Caco-2 (cell line): ENCODE measurements around the gene ZIK1. TPM values are rescaled to one million over a fixed set of nuclear protein-coding genes. Genes with fewer than 3 reads are reported as not detected.
A peak's percentile ranks its signal among the peaks of the same experiment; 100 is the strongest.

Experiments
- BruUV-seq: library from RNA; stranded (reverse); fragments of 400-500 nt; replicated peaks from 2 replicates; lab custom pipeline; 2021; lab: Mats Ljungman, UMichigan
- CTCF ChIA-PET: fragments of 300-600 bp; sonication (Branson Sonifier 250); formaldehyde crosslinking; loops from one replicate; lab custom pipeline; 2022; ENCODE audit warnings: antibody characterized with exemption; lab: Charles Lee
- POLR2A ChIA-PET: fragments of 300-600 bp; sonication (Branson Sonifier 250); formaldehyde crosslinking; loops from one replicate; lab custom pipeline; 2022; ENCODE audit warnings: antibody characterized with exemption; lab: Charles Lee
- DNase-seq, 2 experiments: peaks; one replicate each; pipeline versions ENCODE4 v3.0.0 to v3.0.0-alpha.2; 2020 to 2022
- H3K27me3 ChIP-seq: replicated peaks from 2 replicates; pipeline ENCODE4 v1.6.0; 2011; ENCODE audit warnings: low read length; ENCODE audit not compliant: control insufficient read depth, insufficient read depth
- H3K36me3 ChIP-seq: 2 replicates; pipeline ENCODE4 v1.5.1; 2011; ENCODE audit warnings: low read length; ENCODE audit not compliant: control insufficient read depth, insufficient read depth
- H3K4me1 ChIP-seq: fragments of 250-450 bp; sonication (Bioruptor Pico); 2 replicates; pipeline ENCODE4 v1.5.1; 2020; ENCODE audit warnings: mild to moderate bottlenecking
- H3K4me3 ChIP-seq: 2 replicates; pipeline ENCODE4 v1.5.1; 2011; ENCODE audit warnings: low read depth, mild to moderate bottlenecking, control low read depth, low read length
- H3K9me3 ChIP-seq: fragments of 250-450 bp; sonication (Bioruptor Pico); 2 replicates; pipeline ENCODE4 v1.5.1; 2020; ENCODE audit warnings: mild to moderate bottlenecking, moderate library complexity
- H3K27ac Mint-ChIP-seq: one replicate; pipeline ENCODE4 v1.8.0; 2022; ENCODE audit warnings: mixed read lengths; ENCODE audit not compliant: unreplicated experiment
- H3K27me3 Mint-ChIP-seq: one replicate; pipeline ENCODE4 v1.8.0; 2022; ENCODE audit warnings: mixed read lengths; ENCODE audit not compliant: insufficient read depth, unreplicated experiment
- H3K36me3 Mint-ChIP-seq: one replicate; pipeline ENCODE4 v1.8.0; 2022; ENCODE audit warnings: mild to moderate bottlenecking, mixed read lengths; ENCODE audit not compliant: insufficient read depth, unreplicated experiment
- H3K4me1 Mint-ChIP-seq: one replicate; pipeline ENCODE4 v1.8.0; 2022; ENCODE audit warnings: low read depth, mixed read lengths; ENCODE audit not compliant: unreplicated experiment
- H3K4me3 Mint-ChIP-seq: one replicate; pipeline ENCODE4 v1.8.0; 2022; ENCODE audit warnings: mild to moderate bottlenecking, moderate library complexity, mixed read lengths; ENCODE audit not compliant: unreplicated experiment
- H3K9me3 Mint-ChIP-seq: one replicate; pipeline ENCODE4 v1.8.0; 2022; ENCODE audit warnings: mixed read lengths; ENCODE audit not compliant: unreplicated experiment
- intact Hi-C: fragments of 100-400 bp; cut with micrococcal nuclease; formaldehyde crosslinking; loops from one replicate; pipeline ENCODE4 v1.10.0; 2022; ENCODE audit not compliant: unreplicated experiment
- total RNA-seq: library from RNA; stranded (reverse); gene quantifications from 2 replicates; pipeline ENCODE4 v1.2.3, GENCODE V29; 2022
- TF ChIP-seq, protein P1 (sequence below), 2 experiments: fragments of 200-600 bp in 1 of 2; IDR thresholded peaks; 1 replicate in 1 of 2; 2 replicates in 1 of 2; pipeline versions ENCODE4 v1.5.1 to v1.8.0; 2011 to 2022; ENCODE audit warnings: antibody characterized with exemption in 1 of 2, control low read depth in 1 of 2, inconsistent platforms in 1 of 2, low read depth in 1 of 2, low read length in 1 of 2, mild to moderate bottlenecking in 1 of 2, moderate library complexity in 1 of 2; ENCODE audit not compliant: insufficient read depth in 1 of 2, severe bottlenecking in 1 of 2, unreplicated experiment in 1 of 2

The ZIK1 gene
- total RNA-seq, 1 experiment from 2014 or later: not detected

DNA sequence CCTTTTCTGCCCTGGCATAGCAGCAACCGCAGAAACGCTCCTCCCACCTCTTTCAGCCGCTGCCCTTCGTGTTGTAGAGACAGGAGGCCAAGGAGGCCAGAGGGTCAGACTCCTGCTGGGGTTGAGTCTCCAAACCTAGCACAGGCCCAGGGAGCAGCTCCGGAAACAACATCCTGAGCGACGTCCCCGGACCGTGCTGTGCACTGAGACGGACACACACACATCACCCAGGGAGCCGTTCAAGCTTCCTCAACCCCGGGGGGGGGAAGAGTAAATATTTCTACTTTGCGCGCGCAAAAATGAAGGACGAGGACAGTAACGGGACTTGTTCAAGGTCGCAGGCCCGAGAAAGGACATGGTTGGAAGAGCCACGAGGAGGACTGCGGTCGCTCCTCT lies 24.9 kb upstream of the ZIK1 start:
- CTCF ChIA-PET: no interaction called here

DNA sequence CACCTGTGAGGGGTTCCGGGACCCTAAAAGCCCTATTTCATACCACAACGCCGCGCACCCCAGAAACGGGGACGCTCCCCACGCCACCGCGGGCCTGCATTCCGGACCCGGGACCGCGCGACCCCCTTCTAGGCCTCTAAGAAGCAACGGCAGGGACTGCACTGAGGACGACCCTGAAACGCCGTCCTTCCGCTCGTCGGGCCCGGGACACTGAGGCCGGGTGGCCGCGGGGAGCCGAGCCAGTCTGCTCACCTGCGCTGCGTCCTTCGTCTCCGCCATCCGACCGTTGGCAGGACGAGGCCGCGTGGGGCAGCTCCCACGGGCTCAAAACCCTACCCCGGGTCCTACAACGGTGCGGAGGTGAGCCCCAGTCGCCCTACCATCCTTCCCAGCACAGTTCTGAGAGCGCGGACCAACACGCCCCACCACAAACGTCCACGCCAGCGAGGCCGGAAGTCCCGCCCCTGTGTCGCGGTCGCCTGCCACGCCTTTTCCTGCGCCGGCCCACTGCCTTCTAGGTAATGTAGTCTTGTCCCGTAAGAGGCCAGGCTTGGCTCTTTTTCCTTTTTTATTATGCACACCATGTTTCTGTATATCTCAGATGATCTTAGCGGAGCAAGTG lies 24.4 kb upstream of the ZIK1 start, which contains the start of gene ZNF550:
ZNF550 (minus strand) TSS at position 460 of the 622 bp plus-strand sequence; CDS start at position 279, 181 bp downstream.
- TF ChIP-seq, protein P1, sequence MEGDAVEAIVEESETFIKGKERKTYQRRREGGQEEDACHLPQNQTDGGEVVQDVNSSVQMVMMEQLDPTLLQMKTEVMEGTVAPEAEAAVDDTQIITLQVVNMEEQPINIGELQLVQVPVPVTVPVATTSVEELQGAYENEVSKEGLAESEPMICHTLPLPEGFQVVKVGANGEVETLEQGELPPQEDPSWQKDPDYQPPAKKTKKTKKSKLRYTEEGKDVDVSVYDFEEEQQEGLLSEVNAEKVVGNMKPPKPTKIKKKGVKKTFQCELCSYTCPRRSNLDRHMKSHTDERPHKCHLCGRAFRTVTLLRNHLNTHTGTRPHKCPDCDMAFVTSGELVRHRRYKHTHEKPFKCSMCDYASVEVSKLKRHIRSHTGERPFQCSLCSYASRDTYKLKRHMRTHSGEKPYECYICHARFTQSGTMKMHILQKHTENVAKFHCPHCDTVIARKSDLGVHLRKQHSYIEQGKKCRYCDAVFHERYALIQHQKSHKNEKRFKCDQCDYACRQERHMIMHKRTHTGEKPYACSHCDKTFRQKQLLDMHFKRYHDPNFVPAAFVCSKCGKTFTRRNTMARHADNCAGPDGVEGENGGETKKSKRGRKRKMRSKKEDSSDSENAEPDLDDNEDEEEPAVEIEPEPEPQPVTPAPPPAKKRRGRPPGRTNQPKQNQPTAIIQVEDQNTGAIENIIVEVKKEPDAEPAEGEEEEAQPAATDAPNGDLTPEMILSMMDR (IDR thresholded peaks at IDR 0.05; ENCODE audit: insufficient read depth in 1 of 2, low read depth in 1 of 2, low read length in 1 of 2, severe bottlenecking in 1 of 2, unreplicated experiment in 1 of 2): no peak
- H3K36me3 ChIP-seq: peaks cover 7% of the 10 kb centered on the region
- intact Hi-C loops: loop anchor here (1.0 to 2.0 kb wide), 4 partner anchors 19 to 357 kb away; partner anchors contain the start of genes ZNF416, ZNF417, ZNF549 and ZNF749
- H3K4me3 Mint-ChIP-seq: peak within 1 kb of the TSS; percentile 99
- POLR2A ChIA-PET: no interaction called here
- H3K27me3 Mint-ChIP-seq: no peaks in the 10 kb centered on the region
- peak; percentile 89 to 90 for DNase-seq
- peak within 1 kb of the TSS; percentile 91 for H3K4me3 ChIP-seq
- H3K9me3 Mint-ChIP-seq: peaks cover 45% of the 10 kb centered on the region
- peaks cover 26% of the 10 kb centered on the region for H3K36me3 Mint-ChIP-seq
- peaks cover 11% of the 10 kb centered on the region for H3K4me1 Mint-ChIP-seq
- BruUV-seq: TSS peak; percentile 73
- CTCF ChIA-PET: no interaction called here
- H3K27ac Mint-ChIP-seq: peak within 1 kb of the TSS; percentile 94
- peaks cover 37% of the 10 kb centered on the region for H3K9me3 ChIP-seq
- H3K4me1 ChIP-seq: no peaks in the 10 kb centered on the region
- H3K27me3 ChIP-seq: no peaks in the 10 kb centered on the region

More for the DNA sequence above, 24.9 kb upstream of the ZIK1 start:
- H3K36me3 Mint-ChIP-seq: peaks cover 31% of the 10 kb centered on the region
- TF ChIP-seq, protein P1 (IDR thresholded peaks at IDR 0.05; ENCODE audit: insufficient read depth in 1 of 2, low read depth in 1 of 2, low read length in 1 of 2, severe bottlenecking in 1 of 2, unreplicated experiment in 1 of 2): no peak
- intact Hi-C loops: loop anchor here (1.0 to 2.0 kb wide), 4 partner anchors 19 to 358 kb away; partner anchors contain the start of genes ZNF416, ZNF417, ZNF549 and ZNF749
- peaks cover 11% of the 10 kb centered on the region for H3K4me1 Mint-ChIP-seq
- Histone ChIP-seq H3K9me3 (peaks cover 32% of the 10 kb centered on the region), H3K4me3 (peak overlapping the region; percentile 91), H3K4me1 (no peaks in the 10 kb centered on the region), H3K36me3 (peaks cover 10% of the 10 kb centered on the region), H3K27me3 (no peaks in the 10 kb centered on the region)
- POLR2A ChIA-PET: interaction anchor here (0.6 kb wide), 1 partner anchor 113 kb away, joined by 3 read pairs; no protein-coding TSS in a partner anchor
- H3K9me3 Mint-ChIP-seq: peaks cover 43% of the 10 kb centered on the region
- no peaks in the 10 kb centered on the region for H3K27me3 Mint-ChIP-seq
- no TSS peak for BruUV-seq
- peak overlapping the region; percentile 94 for H3K27ac Mint-ChIP-seq
- DNase-seq: peak; percentile 12 to 42
- H3K4me3 Mint-ChIP-seq: peak overlapping the region; percentile 99

DNA sequence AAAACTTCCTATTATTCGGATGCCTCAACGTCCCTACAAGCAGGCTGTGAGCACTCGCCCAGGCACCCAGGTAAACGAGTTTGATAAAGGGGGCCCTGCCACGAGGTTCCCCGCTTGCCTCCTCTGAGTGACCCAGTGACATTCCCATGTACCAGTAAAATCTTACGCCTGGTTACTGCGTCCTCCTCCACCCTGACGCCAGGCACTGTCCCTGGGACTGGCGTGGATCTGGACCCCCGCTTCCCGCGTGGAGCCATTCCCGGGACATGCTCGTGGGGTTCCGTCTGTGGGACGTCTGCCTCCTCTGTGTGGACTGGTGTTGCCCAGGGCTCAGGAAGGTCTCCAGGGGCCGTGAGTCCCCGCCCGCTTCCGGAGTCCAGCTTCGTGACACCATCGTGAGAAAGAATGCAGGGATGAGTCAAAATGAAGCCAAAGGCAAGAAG lies 23.9 kb upstream of the ZIK1 start:
- intact Hi-C loops: no loop called here
- TF ChIP-seq, protein P1 (IDR thresholded peaks at IDR 0.05; ENCODE audit: insufficient read depth in 1 of 2, low read depth in 1 of 2, low read length in 1 of 2, severe bottlenecking in 1 of 2, unreplicated experiment in 1 of 2): no peak
- POLR2A ChIA-PET: no interaction called here

More for the DNA sequence above, 23.9 kb upstream of the ZIK1 start:
- H3K9me3 Mint-ChIP-seq: peaks cover 47% of the 10 kb centered on the region
- no peak for DNase-seq
- CTCF ChIA-PET: no interaction called here
- peaks cover 42% of the 10 kb centered on the region for H3K9me3 ChIP-seq
- BruUV-seq: no TSS peak
- H3K27me3 ChIP-seq: no peaks in the 10 kb centered on the region
- H3K27ac Mint-ChIP-seq: peak overlapping the region; percentile 94
- peak overlapping the region; percentile 91; the same call in 1 of the 2 replicates for H3K4me3 ChIP-seq
- peaks cover 6% of the 10 kb centered on the region for H3K36me3 ChIP-seq
- H3K4me1 ChIP-seq: no peaks in the 10 kb centered on the region
- no peaks in the 10 kb centered on the region for H3K27me3 Mint-ChIP-seq
- H3K36me3 Mint-ChIP-seq: peaks cover 20% of the 10 kb centered on the region
- peak overlapping the region; percentile 99 for H3K4me3 Mint-ChIP-seq
- H3K4me1 Mint-ChIP-seq: peaks cover 11% of the 10 kb centered on the region
